Testis (tissue), 2 donors: ENCODE results near the gene RPL5.

Experiments
- POLR2A ChIP-seq: fragments of 450-650 bp; IDR thresholded peaks from one replicate; pipeline ENCODE4 v1.6.1; 2017; ENCODE audit warnings: antibody characterized with exemption, mild to moderate bottlenecking, moderate library complexity
- TF ChIP-seq, protein P1 (sequence below), 3 experiments: fragments of 450-650 bp in 2 of 3; fragments of 200-600 bp in 1 of 3; sonication (generic) in 1 of 3; IDR thresholded peaks; one replicate each; pipeline ENCODE4 v1.5.1; 2016 to 2019; ENCODE audit warnings: antibody characterized with exemption in 3 of 3, mild to moderate bottlenecking in 2 of 3, moderate library complexity in 1 of 3

DNA sequence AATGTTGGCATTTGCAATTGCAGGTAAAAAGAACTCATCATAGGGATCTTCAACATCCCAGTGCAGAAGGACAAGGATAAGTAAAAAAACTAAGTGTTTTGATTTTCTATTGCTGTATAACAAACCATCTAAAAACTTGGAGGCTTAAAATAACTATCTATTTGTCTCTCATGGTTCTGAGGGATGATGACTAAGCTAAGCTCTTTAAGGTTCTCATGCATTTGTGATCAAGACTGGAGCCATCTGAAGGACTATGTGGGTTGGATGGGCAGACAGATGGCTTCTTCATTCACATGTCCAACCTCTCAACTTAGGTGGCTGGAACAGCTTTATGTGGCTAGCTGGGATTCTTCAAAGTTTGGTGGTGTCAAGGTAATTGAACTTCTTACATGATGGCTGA is 51.5 kb downstream of the RPL5 start:
- no peak for TF ChIP-seq POLR2A
- TF ChIP-seq, protein P1, sequence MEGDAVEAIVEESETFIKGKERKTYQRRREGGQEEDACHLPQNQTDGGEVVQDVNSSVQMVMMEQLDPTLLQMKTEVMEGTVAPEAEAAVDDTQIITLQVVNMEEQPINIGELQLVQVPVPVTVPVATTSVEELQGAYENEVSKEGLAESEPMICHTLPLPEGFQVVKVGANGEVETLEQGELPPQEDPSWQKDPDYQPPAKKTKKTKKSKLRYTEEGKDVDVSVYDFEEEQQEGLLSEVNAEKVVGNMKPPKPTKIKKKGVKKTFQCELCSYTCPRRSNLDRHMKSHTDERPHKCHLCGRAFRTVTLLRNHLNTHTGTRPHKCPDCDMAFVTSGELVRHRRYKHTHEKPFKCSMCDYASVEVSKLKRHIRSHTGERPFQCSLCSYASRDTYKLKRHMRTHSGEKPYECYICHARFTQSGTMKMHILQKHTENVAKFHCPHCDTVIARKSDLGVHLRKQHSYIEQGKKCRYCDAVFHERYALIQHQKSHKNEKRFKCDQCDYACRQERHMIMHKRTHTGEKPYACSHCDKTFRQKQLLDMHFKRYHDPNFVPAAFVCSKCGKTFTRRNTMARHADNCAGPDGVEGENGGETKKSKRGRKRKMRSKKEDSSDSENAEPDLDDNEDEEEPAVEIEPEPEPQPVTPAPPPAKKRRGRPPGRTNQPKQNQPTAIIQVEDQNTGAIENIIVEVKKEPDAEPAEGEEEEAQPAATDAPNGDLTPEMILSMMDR (IDR thresholded peaks at IDR 0.05): no peak
